Aorta (tissue), 5 donors: Measurements from ENCODE around the gene SHROOM3. TPM values are rescaled to one million over a fixed set of nuclear protein-coding genes. Genes with fewer than 3 reads are reported as not detected.

Experiments used
- ATAC-seq: fragments of 200-7000 bp; cut with Tn5 transposase; one replicate; pipeline ENCODE4 v1.9.1; 2022; ENCODE audit warnings: moderate library complexity; ENCODE audit not compliant: low FRiP score
- DNase-seq, 2 donors: peaks; one replicate each; pipeline ENCODE4 v3.0.0-alpha.2; 2020
- H3K27ac ChIP-seq, 2 donors: one replicate each; pipeline ENCODE4 v1.5.1; 2013; ENCODE audit warnings: low read length in 2 of 2, mild to moderate bottlenecking in 2 of 2, moderate library complexity in 2 of 2, control low read depth in 1 of 2, inconsistent platforms in 1 of 2, low read depth in 1 of 2
- H3K27me3 ChIP-seq, 2 donors: one replicate each; pipeline ENCODE4 v1.6.1; 2013; ENCODE audit warnings: control low read depth in 1 of 2, low read length in 1 of 2, mild to moderate bottlenecking in 1 of 2, moderate library complexity in 1 of 2; ENCODE audit not compliant: insufficient read depth in 2 of 2, control insufficient read depth in 1 of 2
- H3K36me3 ChIP-seq, 2 donors: one replicate each; pipeline ENCODE4 v1.6.1; 2013; ENCODE audit warnings: control low read depth in 1 of 2, low read length in 1 of 2, mild to moderate bottlenecking in 1 of 2; ENCODE audit not compliant: insufficient read depth in 2 of 2, control insufficient read depth in 1 of 2
- H3K4me1 ChIP-seq, 2 donors: one replicate each; pipeline ENCODE4 v1.6.1; 2013; ENCODE audit warnings: low read length in 2 of 2, control low read depth in 1 of 2, mild to moderate bottlenecking in 1 of 2, moderate library complexity in 1 of 2; ENCODE audit not compliant: insufficient read depth in 2 of 2, control insufficient read depth in 1 of 2
- H3K4me3 ChIP-seq, 2 donors: one replicate each; pipeline ENCODE4 v1.5.1; 2013; ENCODE audit warnings: low read length in 2 of 2, control low read depth in 1 of 2, mild to moderate bottlenecking in 1 of 2
- H3K9me3 ChIP-seq: one replicate; pipeline ENCODE4 v1.6.1; 2013; ENCODE audit warnings: mild to moderate bottlenecking, low read length; ENCODE audit not compliant: control insufficient read depth
- whole genome bisulfite sequencing, 2 donors: extraction: QIAGEN DNeasy Blood & Tissue Kit; methylation state at CpG; one replicate each; pipeline ENCODE4 v1.1.7; 2013; 5-methylcytosine and 5-hydroxymethylcytosine counted together
- intact Hi-C, 2 donors: fragments of 100-400 bp; cut with DNase I; formaldehyde crosslinking; loops; one replicate each; pipeline versions ENCODE4 v1.14.2 to v1.15.0; 2022
- polyA plus RNA-seq, 2 donors: library from polyadenylated mRNA; stranded (reverse); fragments of 200-250 nt; gene quantifications; one replicate each; pipeline ENCODE4 v1.2.3, GENCODE V29; 2013
- total RNA-seq, 2 donors: library from RNA; stranded (reverse); fragmentation: NEBNext Ultra II Directional; extraction: Animal tissue kit (Norgen Biotek cat#: 25700); gene quantifications; one replicate each; pipeline ENCODE4 v1.2.1, GENCODE V29; 2021
- donor health status: healthy with polysubstance abuse.
- donor health status: Bipolar disorder and iron deficiency.
- donor health status: DM: no; HTN: no; CAD: no.
- donor health status: DM: no; HTN: no; CAD: no.
- donor health status: DM: yes; HTN: yes; CAD: no.

SHROOM3 gene
- total and polyA plus RNA-seq, 4 donors = 14.1 to 173 (median 32.8) TPM

DNA sequence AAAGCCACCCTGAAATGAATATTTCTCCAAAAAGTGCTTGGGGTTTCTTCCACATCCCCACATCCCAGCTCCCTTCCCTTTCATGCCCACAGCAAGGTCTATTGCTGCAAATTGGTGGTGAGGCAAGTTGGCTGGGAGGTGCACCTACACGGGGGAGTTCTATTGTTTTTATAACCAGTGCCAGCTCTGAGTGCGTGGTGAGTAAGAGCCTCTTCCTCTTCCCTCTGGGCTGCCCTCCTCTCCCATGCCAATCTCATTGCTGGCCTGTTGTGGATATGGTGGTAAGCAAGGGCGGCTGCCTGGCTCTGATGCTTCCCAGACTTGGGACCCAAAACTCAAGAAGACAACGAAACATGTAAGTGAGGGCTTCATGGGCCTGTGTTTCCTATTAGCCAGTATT is 204.3 kb downstream of the SHROOM3 start:
- no peak overlapping the region for H3K4me3 ChIP-seq
- intact Hi-C loops = loop anchor here in 1 of 2 donors (1.0 kb wide), 1 partner anchor 16 kb away; no protein-coding TSS in a partner anchor
- ATAC-seq (peak; percentile 23), DNase-seq (peak in 1 of 2 donors; percentile 51)
- no peaks in the 10 kb centered on the region for H3K36me3 ChIP-seq
- no peaks in the 10 kb centered on the region for H3K9me3 ChIP-seq
- WGBS, 2 donors = 34 to 41% methylated on average over 4 of the region's 4 CpGs
- peaks cover 16 to 17% of the 10 kb centered on the region in 2 donors for H3K4me1 ChIP-seq
- no peaks in the 10 kb centered on the region for H3K27me3 ChIP-seq
- H3K27ac ChIP-seq = peak overlapping the region in 1 of 2 donors; percentile 42

DNA sequence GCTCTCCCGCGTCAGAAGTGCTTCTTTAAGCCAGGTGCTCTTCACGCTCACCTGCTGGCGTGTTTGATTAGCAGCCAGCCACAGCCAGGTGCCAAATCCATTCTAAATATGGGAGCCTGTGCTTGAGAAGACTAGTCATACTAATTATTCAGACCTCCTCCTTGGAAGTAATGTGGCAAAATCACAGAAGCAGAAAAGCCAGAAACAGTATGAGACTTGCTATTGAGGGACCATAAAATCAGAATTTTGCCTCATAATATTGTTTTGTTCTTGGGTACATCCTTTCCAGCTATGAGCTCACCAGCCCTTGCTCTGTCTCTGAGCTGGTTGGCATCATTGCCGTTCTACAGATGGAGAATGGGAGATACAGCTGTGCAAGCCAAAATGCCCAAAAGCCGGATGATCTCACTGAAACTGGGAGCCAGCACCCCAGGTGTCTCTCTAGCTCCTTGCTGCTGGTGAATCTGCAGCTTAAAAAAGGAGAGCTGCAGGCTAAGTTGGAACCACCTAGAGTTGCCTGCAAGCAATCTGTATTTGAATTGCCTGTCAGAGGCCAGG is 205.4 kb downstream of the SHROOM3 start:
- peak overlapping the region; percentile 30 to 86 for H3K27ac ChIP-seq
- H3K4me1 ChIP-seq = peaks cover 10 to 12% of the 10 kb centered on the region in 2 donors
- H3K27me3 ChIP-seq = no peaks in the 10 kb centered on the region
- no peak overlapping the region for H3K4me3 ChIP-seq
- ATAC-seq = no peak
- H3K9me3 ChIP-seq = no peaks in the 10 kb centered on the region
- intact Hi-C loops = no loop called here
- WGBS, 2 donors = 28 to 30% methylated on average over 6 of the region's 6 CpGs
- peaks cover 0 to 3% of the 10 kb centered on the region in 2 donors for H3K36me3 ChIP-seq
- DNase-seq = no peak

DNA sequence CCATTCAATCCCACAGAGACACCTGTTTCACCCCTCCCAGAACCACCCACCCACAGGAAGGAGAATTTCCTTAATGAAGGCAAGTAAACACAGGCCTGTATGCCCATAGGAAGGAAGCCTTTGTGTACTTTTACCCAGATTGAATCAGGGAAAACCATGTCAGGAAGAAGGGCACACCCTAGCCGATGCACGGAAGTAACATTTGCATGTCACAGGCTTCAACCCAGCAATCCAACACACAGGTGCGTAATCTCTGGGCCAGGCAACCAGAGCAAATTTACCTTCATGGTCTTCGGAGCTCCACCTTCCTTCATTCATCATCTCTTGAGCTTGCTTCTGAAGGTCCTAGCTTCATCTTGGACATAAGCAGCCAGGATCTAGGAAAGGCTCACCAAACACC is 206.3 kb downstream of the SHROOM3 start:
- WGBS, 2 donors = 96 to 97% methylated on average over 4 of the region's 4 CpGs
- ATAC-seq (no peak), DNase-seq (no peak)

DNA sequence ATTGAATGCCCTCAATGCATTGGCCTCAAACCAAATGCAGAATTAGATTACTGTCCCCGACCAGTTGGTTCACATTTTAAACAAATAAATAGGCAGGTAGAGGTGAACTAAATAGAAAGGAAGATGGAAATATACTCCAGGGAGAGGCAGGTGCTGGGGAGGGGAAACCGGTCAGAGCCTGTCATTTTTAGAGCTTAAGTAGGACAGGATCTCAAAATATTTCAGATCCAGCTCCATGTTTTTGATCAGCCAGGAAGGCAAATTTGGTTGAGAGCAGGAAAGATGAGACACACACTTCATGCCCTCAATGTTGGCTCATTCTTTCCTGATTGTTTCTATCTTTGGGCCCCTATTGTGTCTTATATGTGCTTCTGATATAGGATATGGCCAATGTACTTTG is 206.7 kb downstream of the SHROOM3 start:
- DNase-seq = no peak
- no peak for ATAC-seq
- H3K27me3 ChIP-seq = no peaks in the 10 kb centered on the region
- WGBS, 2 donors = 95 to 96% methylated on average over 2 of the region's 2 CpGs
- peak overlapping the region in 1 of 2 donors; percentile 16 for H3K27ac ChIP-seq
- peaks cover 0 to 3% of the 10 kb centered on the region in 2 donors for H3K36me3 ChIP-seq
- peaks cover 10% of the 10 kb centered on the region in 2 donors for H3K4me1 ChIP-seq
- no peaks in the 10 kb centered on the region for H3K9me3 ChIP-seq
- intact Hi-C loops = no loop called here
- no peak overlapping the region for H3K4me3 ChIP-seq

More for the DNA sequence above, 206.3 kb downstream of the SHROOM3 start:
- Histone ChIP-seq H3K36me3 (peaks cover 0 to 3% of the 10 kb centered on the region in 2 donors), H3K9me3 (no peaks in the 10 kb centered on the region), H3K4me3 (no peak overlapping the region), H3K27ac (no peak overlapping the region), H3K4me1 (peaks cover 10% of the 10 kb centered on the region in 2 donors), H3K27me3 (no peaks in the 10 kb centered on the region)
- intact Hi-C loops = no loop called here

DNA sequence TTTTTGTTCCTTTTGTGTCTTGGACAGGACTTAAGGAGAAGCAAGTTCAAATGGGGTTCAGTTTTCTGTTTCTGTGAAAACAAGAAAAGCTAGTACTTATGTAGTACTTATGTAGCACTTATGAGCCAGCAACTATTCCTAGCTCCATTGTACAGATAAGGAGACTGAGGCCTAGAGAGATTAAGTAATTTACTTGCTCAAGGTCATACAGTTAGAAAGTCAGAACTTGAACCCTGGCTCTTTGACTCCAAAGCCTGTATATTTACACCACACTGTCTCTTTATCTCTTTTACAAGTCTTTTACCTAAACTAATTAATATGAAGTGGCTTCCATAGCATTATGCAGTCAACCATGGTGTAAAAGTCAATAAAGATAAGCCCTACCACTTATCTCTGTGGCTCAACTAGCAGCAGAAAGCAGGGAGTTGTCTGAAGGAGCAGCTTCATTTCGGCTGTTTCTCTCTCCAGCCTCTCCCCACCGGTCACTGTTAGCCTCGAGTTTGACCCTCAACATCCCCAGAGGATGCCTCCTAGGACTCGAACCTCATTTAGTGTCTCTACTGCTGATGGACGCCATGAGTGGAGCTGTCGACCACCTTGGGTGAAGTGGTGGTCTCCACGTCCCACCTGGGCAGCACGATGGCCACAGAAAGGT is 209.9 kb downstream of the SHROOM3 start:
- DNase-seq (no peak), ATAC-seq (no peak)
- Histone ChIP-seq H3K36me3 (peaks cover 0 to 5% of the 10 kb centered on the region in 2 donors), H3K4me3 (no peak overlapping the region), H3K4me1 (peaks cover 5% of the 10 kb centered on the region in 2 donors), H3K9me3 (no peaks in the 10 kb centered on the region), H3K27ac (no peak overlapping the region), H3K27me3 (no peaks in the 10 kb centered on the region)
- 87% methylated on average over 8 of the region's 8 CpGs for WGBS, 2 donors
- intact Hi-C loops = no loop called here

DNA sequence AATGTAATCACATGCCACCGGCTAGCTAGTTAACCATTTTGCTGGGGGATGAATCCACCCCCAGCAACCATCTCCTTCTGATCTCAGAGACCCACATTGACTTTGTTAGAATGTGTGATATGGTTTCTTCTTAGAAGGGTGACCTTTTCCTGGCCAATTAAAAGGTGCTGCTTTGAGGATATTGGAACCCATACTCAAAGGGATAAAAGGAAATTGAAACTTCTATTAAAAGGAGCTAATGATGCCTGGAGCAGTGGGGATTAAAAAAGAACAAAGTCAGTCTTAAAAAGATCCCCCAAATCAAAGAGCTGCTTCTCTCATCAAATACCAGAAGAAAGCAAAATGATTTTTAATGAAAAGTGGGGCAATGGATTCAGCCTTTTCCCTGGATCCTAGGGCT is 214.1 kb downstream of the SHROOM3 start:
- DNase-seq (no peak), ATAC-seq (no peak)
- intact Hi-C loops = no loop called here
- H3K4me3 ChIP-seq = no peak overlapping the region
- H3K4me1 ChIP-seq = peaks cover under 1 to 5% of the 10 kb centered on the region in 2 donors
- H3K9me3 ChIP-seq = no peaks in the 10 kb centered on the region
- peaks cover 0 to 5% of the 10 kb centered on the region in 2 donors for H3K36me3 ChIP-seq
- H3K27ac ChIP-seq = no peak overlapping the region
- H3K27me3 ChIP-seq = no peaks in the 10 kb centered on the region
- 96 to 100% methylated on average over 1 of the region's 1 CpG for WGBS, 2 donors

DNA sequence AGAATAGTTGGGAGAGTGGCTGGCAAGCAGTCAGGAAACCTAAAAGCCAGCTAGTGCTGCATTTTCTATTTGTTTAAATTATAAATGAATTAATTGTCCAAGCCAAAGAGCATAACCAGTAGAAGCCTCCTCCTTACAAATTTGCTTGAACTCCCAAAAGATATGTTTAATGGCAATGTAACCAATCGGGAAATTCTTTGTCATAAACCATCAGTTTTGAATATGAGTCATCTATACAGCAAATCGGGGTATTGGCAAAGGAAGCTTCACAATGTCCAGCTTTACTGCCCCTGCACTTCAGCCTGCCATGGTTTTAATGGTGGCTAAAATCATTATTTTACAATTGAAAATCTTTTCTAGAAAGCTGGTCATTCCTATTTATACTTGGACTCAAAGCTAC is 216.6 kb downstream of the SHROOM3 start:
- no peaks in the 10 kb centered on the region for H3K9me3 ChIP-seq
- H3K27ac ChIP-seq = no peak overlapping the region
- H3K27me3 ChIP-seq = no peaks in the 10 kb centered on the region
- H3K36me3 ChIP-seq = peaks cover 0 to 2% of the 10 kb centered on the region in 2 donors
- DNase-seq (no peak), ATAC-seq (no peak)
- no peak overlapping the region for H3K4me3 ChIP-seq
- H3K4me1 ChIP-seq = peaks cover 12 to 14% of the 10 kb centered on the region in 2 donors
- intact Hi-C loops = no loop called here
- 79 to 80% methylated on average over 2 of the region's 2 CpGs for WGBS, 2 donors

DNA sequence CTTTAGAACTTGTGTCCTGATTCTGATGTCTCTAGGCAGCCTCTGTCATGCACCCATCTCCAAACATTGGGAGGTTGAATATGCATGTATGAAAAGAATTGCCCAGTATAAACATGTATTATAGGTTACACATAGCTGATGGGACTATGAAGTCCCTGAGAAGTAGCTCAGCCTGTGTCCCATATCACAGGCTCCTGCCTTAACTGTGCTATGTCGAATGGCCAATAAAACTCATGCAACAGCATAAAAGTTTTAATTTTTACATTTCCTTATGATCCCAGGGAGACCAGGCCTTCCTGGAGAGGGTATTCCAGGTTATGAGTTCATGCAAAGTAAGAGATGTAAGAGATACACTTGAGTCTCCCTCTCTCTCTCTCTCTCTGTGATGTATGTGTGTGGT is 217.4 kb downstream of the SHROOM3 start:
- peaks cover 0 to 2% of the 10 kb centered on the region in 2 donors for H3K36me3 ChIP-seq
- H3K27ac ChIP-seq = peak overlapping the region in 1 of 2 donors; percentile 36
- no peak overlapping the region for H3K4me3 ChIP-seq
- ATAC-seq = no peak
- no peaks in the 10 kb centered on the region for H3K27me3 ChIP-seq
- H3K9me3 ChIP-seq = no peaks in the 10 kb centered on the region
- no peak for DNase-seq
- 88 to 94% methylated on average over 1 of the region's 1 CpG for WGBS, 2 donors
- intact Hi-C loops = no loop called here
- H3K4me1 ChIP-seq = peaks cover 13 to 14% of the 10 kb centered on the region in 2 donors

DNA sequence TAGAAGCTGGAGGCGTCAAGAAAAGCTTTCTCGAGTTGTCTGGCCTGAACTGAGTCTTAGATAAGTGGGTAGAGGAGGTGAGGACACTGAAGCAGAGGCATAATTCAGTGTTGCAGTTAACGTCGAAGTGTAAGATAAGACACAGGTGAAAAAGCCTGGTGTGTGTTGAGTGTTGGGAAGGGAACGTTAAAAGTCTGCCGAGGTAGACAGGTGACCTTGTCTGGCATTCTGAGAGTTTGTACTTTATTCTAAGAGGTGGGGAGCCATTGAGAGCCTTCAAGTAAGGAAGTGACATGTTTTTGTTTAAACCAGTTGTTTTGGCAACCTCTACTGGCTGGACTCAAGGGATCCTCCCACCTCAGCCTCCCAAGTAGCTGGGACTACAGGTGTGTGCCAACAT is 219.1 kb downstream of the SHROOM3 start:
- WGBS, 2 donors = 74 to 75% methylated on average over 6 of the region's 6 CpGs
- Histone ChIP-seq H3K27me3 (no peaks in the 10 kb centered on the region), H3K4me3 (no peak overlapping the region), H3K9me3 (no peaks in the 10 kb centered on the region), H3K4me1 (peaks cover 17 to 21% of the 10 kb centered on the region in 2 donors), H3K36me3 (no peaks in the 10 kb centered on the region), H3K27ac (peak overlapping the region; percentile 33 to 94)
- intact Hi-C loops = no loop called here
- no peak for ATAC-seq
- DNase-seq = no peak
